GM23248 (cell line): ENCODE data around the gene PDLIM7.

ENCODE experiments used
- EZH2 ChIP-seq: fragments of 200-600 bp; sonication (generic); IDR thresholded peaks from 2 replicates; pipeline ENCODE4 v1.6.1; 2018; ENCODE audit warnings: antibody characterized with exemption, mild to moderate bottlenecking; ENCODE audit not compliant: insufficient read depth, poor library complexity, severe bottlenecking
- EZH2phosphoT487 ChIP-seq: fragments of 200-600 bp; sonication (generic); IDR thresholded peaks from 2 replicates; pipeline ENCODE4 v1.6.1; 2018; ENCODE audit warnings: antibody characterized with exemption, moderate library complexity, mild to moderate bottlenecking, low read depth; ENCODE audit not compliant: insufficient read depth

DNA sequence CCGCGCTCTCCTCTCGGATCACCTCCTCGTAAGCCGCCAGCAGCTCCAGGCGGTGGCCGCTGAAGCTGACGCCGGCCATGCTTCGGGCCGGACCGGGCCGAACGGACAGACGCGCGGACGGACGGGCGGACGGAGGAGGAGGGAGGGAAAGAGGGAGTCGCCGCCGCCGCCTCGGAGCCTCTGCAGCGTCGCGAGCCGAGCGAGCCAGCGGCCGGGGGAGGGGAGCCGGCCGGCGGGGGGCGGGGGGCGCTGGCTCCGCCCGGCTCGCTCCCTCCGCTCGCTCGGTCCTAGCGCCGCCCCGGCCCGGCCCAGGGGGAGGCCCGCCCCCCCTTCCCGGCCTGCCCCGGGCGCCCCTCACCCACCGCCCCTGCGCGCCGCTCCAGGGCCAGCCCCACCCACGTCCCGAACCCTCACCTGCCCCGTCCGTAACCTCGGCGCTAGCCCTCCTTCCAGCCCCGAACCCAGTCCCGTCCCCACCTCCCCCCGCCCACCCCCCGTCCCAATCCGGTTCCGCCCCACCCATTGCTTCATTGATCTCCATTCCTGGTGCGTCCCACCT lies 23.9 kb downstream of the PDLIM7 start, which contains the start of gene DBN1:
- TF ChIP-seq EZH2: no peak
- TF ChIP-seq EZH2phosphoT487: no peak
